BLaER1 treated with 17β-estradiol and CSF1 and Interleukin-3, amounts not matched to agents 10 nM and 100 nM (cell line): ENCODE measurements around the gene BCL2L11.

Experiments used
- H3K27ac ChIP-seq, 11 experiments: shearing (Covaris generic); formaldehyde crosslinking; 2 replicates each; pipeline ENCODE4 v1.8.1; 2022
- H3K27me3 ChIP-seq, 11 experiments: shearing (Covaris generic); formaldehyde crosslinking; 2 replicates each; pipeline ENCODE4 v1.8.1; 2022
- H3K36me3 ChIP-seq, 11 experiments: shearing (Covaris generic); formaldehyde crosslinking; 2 replicates each; pipeline ENCODE4 v1.8.1; 2022
- H3K4me1 ChIP-seq, 10 experiments: shearing (Covaris generic); formaldehyde crosslinking; 2 replicates each; pipeline ENCODE4 v1.8.1; 2022
- H3K4me2 ChIP-seq, 11 experiments: shearing (Covaris generic); formaldehyde crosslinking; 2 replicates each; pipeline ENCODE4 v1.8.1; 2022
- H3K4me3 ChIP-seq, 10 experiments: shearing (Covaris generic); formaldehyde crosslinking; 2 replicates each; pipeline ENCODE4 v1.8.1; 2022
- H3K9ac ChIP-seq, 11 experiments: shearing (Covaris generic); formaldehyde crosslinking; 2 replicates each; pipeline ENCODE4 v1.8.1; 2022
- H3K9me3 ChIP-seq, 11 experiments: shearing (Covaris generic); formaldehyde crosslinking; replicated peaks in 1 of 11; 2 replicates each; pipeline ENCODE4 v1.8.1; 2022
- H4K20me1 ChIP-seq, 11 experiments: shearing (Covaris generic); formaldehyde crosslinking; 2 replicates each; pipeline ENCODE4 v1.8.1; 2022
- Cebpa-rat ChIP-seq, 11 experiments: shearing (Covaris generic); IDR thresholded peaks; 2 replicates each; pipeline ENCODE4 v1.8.1; 2022

Gene BCL2L11

DNA sequence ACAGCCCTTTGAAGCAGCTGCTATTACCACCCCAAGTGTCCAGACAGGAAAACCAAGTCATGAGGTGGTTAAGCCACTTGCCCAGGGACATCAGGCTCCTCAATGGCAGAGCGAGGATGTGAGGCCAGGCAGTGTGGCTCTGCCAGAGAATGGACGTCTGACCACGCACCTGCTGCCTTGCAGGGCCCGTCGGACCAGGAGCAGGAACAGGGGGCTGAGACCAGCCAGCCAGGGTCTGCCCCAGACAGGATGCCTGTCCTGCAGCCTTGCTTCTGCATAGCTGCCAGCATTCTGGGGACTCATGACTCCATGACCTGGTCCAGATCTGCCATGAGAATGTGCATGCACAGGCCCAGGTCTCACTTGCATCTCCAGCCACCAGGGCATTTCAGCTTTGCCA lies 52.0 kb downstream of the BCL2L11 start:
- peaks cover 0 to 17% (median 3%) of the 10 kb centered on the region in 10 experiments; a peak in 6 of 20 replicates for H3K4me1 ChIP-seq
- H3K27me3 ChIP-seq: no peaks in the 10 kb centered on the region
- H3K9ac ChIP-seq: no peak overlapping the region
- no peak overlapping the region for H3K27ac ChIP-seq
- H3K4me2 ChIP-seq: no peak overlapping the region
- no peaks in the 10 kb centered on the region; a peak in 1 of 22 replicates for H4K20me1 ChIP-seq
- TF ChIP-seq Cebpa-rat (IDR thresholded peaks at IDR 0.05): no peak
- H3K4me3 ChIP-seq: no peak overlapping the region
- H3K9me3 ChIP-seq: no peaks in the 10 kb centered on the region
- peaks cover 0 to 3% (median 0%) of the 10 kb centered on the region in 11 experiments; a peak in 3 of 22 replicates for H3K36me3 ChIP-seq

DNA sequence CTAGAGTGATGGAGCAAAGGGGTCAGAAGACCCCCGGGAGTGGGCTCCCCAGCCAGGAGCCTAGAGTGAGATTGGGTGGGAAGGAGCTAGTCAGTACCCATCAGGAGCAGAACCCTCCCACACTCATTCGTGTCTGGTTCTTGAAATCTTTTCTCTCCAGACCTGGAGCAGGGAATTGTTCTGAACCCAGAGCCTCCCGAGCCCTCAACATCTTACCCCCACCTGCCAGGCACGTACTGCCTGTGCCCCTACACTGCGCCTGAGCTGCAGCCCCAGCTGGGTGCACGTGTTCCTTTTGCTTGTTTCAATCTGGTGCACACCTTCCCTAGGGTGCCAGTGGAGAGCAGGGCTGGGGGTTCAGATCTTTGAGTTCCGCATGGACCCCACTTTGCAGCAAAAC lies 52.6 kb downstream of the BCL2L11 start:
- Histone ChIP-seq H3K4me1 (peaks cover 0 to 17% (median 2%) of the 10 kb centered on the region in 10 experiments; a peak in 6 of 20 replicates), H4K20me1 (no peaks in the 10 kb centered on the region; a peak in 1 of 22 replicates), H3K36me3 (no peaks in the 10 kb centered on the region), H3K4me2 (0 out of 22 replicates have a peak overlapping the region, but pooled peaks of 1 of the 11 experiments have one; percentile 9), H3K9me3 (no peaks in the 10 kb centered on the region), H3K4me3 (no peak overlapping the region), H3K27me3 (no peaks in the 10 kb centered on the region), H3K27ac (no peak overlapping the region), H3K9ac (no peak overlapping the region)
- TF ChIP-seq Cebpa-rat (IDR thresholded peaks at IDR 0.05): no peak

DNA sequence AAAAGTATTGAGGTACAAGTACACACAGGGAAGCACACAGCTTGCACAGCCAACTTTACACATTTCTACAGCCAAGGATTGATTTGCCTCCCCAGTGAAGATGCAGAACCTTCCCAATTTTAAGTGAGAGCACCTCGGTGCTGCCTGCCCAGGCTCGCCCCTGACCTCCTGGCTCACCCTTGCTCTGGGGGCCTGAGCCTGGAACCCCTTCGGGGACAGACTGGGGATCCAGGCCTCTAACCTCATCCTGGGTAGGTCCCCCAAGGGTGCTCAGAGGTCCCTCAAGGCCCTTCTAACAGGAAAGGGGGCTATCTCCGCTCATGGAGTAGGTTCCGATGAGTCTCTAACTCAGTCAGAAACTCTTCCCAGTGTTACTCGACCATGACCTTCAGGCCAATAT lies 53.1 kb downstream of the BCL2L11 start:
- Histone ChIP-seq H3K4me3 (no peak overlapping the region), H3K9me3 (no peaks in the 10 kb centered on the region), H3K9ac (no peak overlapping the region), H3K4me1 (peaks cover 0 to 17% (median 0%) of the 10 kb centered on the region in 10 experiments; a peak in 3 of 20 replicates), H3K36me3 (no peaks in the 10 kb centered on the region), H4K20me1 (no peaks in the 10 kb centered on the region; a peak in 1 of 22 replicates), H3K27me3 (no peaks in the 10 kb centered on the region), H3K4me2 (peak overlapping the region in 2 of 11 experiments; percentile 2 to 9; a peak in 1 of 22 replicates), H3K27ac (no peak overlapping the region)
- TF ChIP-seq Cebpa-rat (IDR thresholded peaks at IDR 0.05): no peak

DNA sequence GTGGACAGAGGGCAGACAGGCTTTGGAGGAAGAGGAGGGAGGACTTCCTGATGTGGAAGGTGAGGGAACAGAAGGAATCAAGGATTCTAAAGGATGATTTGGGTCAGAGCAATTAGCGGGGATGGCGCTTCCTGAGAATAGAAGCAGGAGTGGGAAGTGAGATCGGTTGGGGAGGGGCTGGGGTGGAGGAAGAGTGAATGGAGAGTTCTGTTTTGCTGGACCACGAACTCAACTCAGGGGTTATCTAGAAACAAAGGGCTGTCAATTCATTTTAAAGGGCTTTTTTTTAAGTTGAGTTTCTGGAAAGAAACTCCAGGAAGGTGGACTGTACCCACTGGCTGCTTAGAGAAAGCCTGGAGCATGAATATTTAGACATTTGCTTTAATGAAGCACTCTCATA lies 54.9 kb downstream of the BCL2L11 start:
- Histone ChIP-seq H3K4me2 (no peak overlapping the region), H3K9me3 (no peaks in the 10 kb centered on the region), H3K36me3 (no peaks in the 10 kb centered on the region), H4K20me1 (no peaks in the 10 kb centered on the region), H3K27me3 (no peaks in the 10 kb centered on the region), H3K4me1 (peaks cover 0 to 17% (median 0%) of the 10 kb centered on the region in 10 experiments; a peak in 3 of 20 replicates), H3K4me3 (no peak overlapping the region), H3K9ac (no peak overlapping the region), H3K27ac (no peak overlapping the region)
- TF ChIP-seq Cebpa-rat (IDR thresholded peaks at IDR 0.05): no peak

DNA sequence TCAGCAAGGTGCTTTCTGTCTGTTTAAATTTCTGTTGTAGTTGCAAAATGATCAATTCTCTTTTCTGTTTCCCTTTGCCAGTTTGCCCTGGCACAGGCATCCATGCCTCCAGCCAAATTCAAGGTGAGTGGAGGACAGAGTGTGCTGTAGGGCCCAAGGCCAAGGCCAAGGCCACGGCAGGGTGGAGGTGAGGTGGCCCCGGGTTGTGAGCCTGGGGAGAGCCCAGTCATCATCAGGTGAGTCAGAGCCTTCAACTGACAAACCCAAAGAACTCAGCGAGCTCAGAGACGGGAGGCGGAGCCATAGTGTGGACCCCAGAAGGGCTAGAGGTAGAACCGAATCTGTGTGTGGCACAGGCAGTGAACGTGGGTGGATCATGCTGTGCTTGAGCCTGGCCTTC lies 55.7 kb downstream of the BCL2L11 start:
- Histone ChIP-seq H3K27me3 (no peaks in the 10 kb centered on the region), H3K27ac (no peak overlapping the region), H3K36me3 (no peaks in the 10 kb centered on the region), H3K9ac (no peak overlapping the region), H3K4me1 (peaks cover 0 to 17% (median 0%) of the 10 kb centered on the region in 10 experiments; a peak in 3 of 20 replicates), H3K9me3 (no peaks in the 10 kb centered on the region), H3K4me3 (no peak overlapping the region), H3K4me2 (no peak overlapping the region), H4K20me1 (no peaks in the 10 kb centered on the region)
- TF ChIP-seq Cebpa-rat (IDR thresholded peaks at IDR 0.05): no peak

DNA sequence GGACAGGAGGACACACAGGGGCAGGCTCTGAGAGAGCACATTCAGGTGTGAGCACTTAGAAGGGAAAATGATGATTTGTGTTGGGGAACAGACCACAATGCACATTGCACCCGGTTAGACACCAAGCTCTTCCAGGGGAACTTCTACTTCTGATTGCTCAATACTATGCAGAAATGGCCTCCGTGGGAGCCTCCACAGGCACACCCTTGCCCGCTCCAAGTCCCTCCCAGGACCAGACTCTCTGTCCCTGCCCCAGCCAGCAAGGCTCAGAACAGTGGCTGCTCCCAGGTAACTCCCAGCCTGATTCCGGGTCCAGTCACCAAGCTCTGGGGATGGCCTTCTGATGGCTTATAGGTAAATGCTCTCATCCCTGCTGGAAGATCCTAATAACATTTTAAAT lies 56.2 kb downstream of the BCL2L11 start:
- no peak overlapping the region for H3K4me2 ChIP-seq

DNA sequence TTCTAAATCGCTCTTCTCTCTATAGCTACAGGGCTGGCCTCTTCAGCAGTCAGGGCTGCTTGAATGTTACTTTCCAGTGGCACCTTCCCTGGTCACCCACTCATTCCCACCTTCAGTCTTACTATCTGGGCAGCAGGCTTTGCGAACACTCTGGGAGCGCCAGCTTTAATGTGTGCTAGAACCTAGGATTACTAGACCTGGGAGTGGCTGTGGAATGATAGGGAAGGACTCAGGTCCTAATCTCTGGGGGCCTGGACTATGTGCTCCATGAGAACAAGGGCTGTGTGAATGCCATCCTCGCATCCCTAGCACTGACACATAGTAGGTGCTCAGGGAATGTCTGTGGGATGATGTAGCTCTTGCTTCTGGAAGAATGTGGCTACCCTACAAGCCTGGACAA lies 57.6 kb downstream of the BCL2L11 start:
- H3K4me3 ChIP-seq: no peak overlapping the region
- TF ChIP-seq Cebpa-rat (IDR thresholded peaks at IDR 0.05): no peak
- peaks cover 0 to 8% (median 0%) of the 10 kb centered on the region in 10 experiments; a peak in 2 of 20 replicates for H3K4me1 ChIP-seq
- H3K36me3 ChIP-seq: no peaks in the 10 kb centered on the region
- H3K27ac ChIP-seq: no peak overlapping the region
- H3K4me2 ChIP-seq: no peak overlapping the region
- H3K9ac ChIP-seq: no peak overlapping the region
- no peaks in the 10 kb centered on the region for H3K9me3 ChIP-seq
- no peaks in the 10 kb centered on the region for H3K27me3 ChIP-seq
- no peaks in the 10 kb centered on the region for H4K20me1 ChIP-seq

More for the DNA sequence above, 56.2 kb downstream of the BCL2L11 start:
- no peaks in the 10 kb centered on the region for H3K27me3 ChIP-seq
- no peak overlapping the region for H3K27ac ChIP-seq
- TF ChIP-seq Cebpa-rat (IDR thresholded peaks at IDR 0.05): peak in 2 of 11 experiments; percentile 10 to 25; a peak in 2 of 22 replicates
- H4K20me1 ChIP-seq: no peaks in the 10 kb centered on the region
- no peak overlapping the region for H3K9ac ChIP-seq
- H3K9me3 ChIP-seq: no peaks in the 10 kb centered on the region
- peaks cover 0 to 17% (median 0%) of the 10 kb centered on the region in 10 experiments; a peak in 3 of 20 replicates for H3K4me1 ChIP-seq
- H3K4me3 ChIP-seq: no peak overlapping the region
- H3K36me3 ChIP-seq: no peaks in the 10 kb centered on the region

DNA sequence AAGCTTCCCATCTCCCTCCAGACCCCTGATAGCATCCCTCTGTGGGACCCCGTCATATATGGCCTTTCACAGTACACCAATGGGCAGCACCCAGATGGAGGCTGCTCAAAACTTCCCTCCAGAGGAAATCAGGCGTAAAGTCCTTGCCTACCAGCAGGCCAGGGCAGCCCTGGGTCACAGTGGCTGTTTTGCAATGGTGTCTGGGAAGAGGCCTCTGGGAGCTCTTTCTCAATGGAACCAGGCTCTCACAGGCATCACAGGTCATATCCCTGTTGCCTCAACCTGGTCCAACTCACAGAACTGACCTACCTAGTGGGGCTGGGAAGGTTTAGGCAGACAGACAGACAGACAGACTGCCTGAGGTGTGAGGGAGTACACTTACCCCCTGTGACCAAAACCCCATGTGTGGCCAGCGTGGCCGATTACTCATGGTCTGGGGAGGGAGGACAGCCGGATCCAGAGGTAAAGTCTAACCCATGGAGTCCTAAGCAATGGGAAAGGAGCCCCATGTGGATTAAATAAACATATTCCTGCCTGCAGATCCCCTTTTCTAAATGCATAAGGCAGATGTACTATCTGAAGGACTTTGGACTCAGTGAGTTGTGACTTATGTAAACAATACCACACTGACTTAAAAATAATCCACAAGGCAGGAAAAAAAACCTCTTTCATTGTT lies 58.2 kb downstream of the BCL2L11 start:
- Histone ChIP-seq H3K27ac (no peak overlapping the region), H3K4me2 (no peak overlapping the region), H3K4me1 (peaks cover 0 to 3% (median 0%) of the 10 kb centered on the region in 10 experiments; a peak in 2 of 20 replicates), H3K4me3 (no peak overlapping the region), H3K36me3 (no peaks in the 10 kb centered on the region), H3K9ac (no peak overlapping the region), H3K27me3 (no peaks in the 10 kb centered on the region), H3K9me3 (no peaks in the 10 kb centered on the region), H4K20me1 (no peaks in the 10 kb centered on the region)
- no peak for TF ChIP-seq Cebpa-rat (IDR thresholded peaks at IDR 0.05)

DNA sequence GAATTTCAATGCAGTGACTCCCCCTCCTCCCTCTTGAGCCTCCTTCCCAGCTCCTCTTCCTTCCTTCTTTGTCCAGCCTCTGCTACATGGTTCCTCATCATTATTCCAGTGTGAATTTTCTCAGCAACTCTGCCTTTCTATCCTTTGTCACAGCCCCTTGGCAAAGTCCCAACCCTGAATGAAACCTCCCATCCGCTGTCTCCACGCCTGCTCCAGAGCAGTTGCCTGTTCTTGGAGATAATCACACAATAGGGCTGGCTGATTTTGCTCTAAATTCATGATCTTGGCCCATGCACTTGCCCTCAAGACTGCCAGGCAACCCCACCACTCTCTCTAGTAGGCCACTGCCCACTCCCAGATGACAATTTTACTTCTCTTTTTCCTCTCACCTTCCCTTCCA lies 61.4 kb downstream of the BCL2L11 start:
- Histone ChIP-seq H3K9me3 (no peaks in the 10 kb centered on the region), H4K20me1 (no peaks in the 10 kb centered on the region), H3K4me3 (no peak overlapping the region), H3K36me3 (no peaks in the 10 kb centered on the region), H3K27me3 (no peaks in the 10 kb centered on the region), H3K27ac (no peak overlapping the region), H3K4me2 (no peak overlapping the region), H3K9ac (no peak overlapping the region), H3K4me1 (no peaks in the 10 kb centered on the region)
- no peak for TF ChIP-seq Cebpa-rat (IDR thresholded peaks at IDR 0.05)

DNA sequence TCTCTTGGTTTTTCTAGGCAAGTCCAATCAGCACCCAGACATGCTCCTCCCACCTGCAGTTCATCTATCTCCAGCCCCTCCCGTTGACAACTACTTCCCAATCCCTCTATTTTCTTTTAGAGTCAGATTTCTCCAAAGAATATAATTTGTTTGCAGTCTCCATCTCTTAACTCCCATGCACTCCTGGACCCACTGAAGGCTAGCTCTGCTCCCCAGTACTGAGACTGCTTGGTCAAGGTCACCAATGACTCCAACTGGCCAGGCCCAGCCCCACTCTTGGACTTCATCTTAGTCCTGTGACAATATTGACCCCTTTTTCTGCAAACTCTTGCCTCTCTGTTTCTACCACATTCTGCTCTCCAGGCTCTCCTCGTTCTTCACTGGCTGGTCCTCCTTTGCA lies 62.0 kb downstream of the BCL2L11 start:
- no peaks in the 10 kb centered on the region for H3K36me3 ChIP-seq
- TF ChIP-seq Cebpa-rat (IDR thresholded peaks at IDR 0.05): no peak
- H3K9ac ChIP-seq: no peak overlapping the region
- no peaks in the 10 kb centered on the region for H4K20me1 ChIP-seq
- H3K4me3 ChIP-seq: no peak overlapping the region
- no peaks in the 10 kb centered on the region for H3K9me3 ChIP-seq
- no peak overlapping the region for H3K4me2 ChIP-seq
- no peaks in the 10 kb centered on the region for H3K4me1 ChIP-seq
- no peak overlapping the region for H3K27ac ChIP-seq
- no peaks in the 10 kb centered on the region for H3K27me3 ChIP-seq
